GM21390 (cell line): ENCODE measurements around the gene MTERF1.
"Not testable (repeated sequence)": the region's sequence is repeated elsewhere in the genome, so short reads cannot be mapped to it uniquely, and the experiment has no call there.

Experiments
- ATAC-seq: cut with Tn5 transposase; IDR thresholded peaks from one replicate; pipeline ENCODE4 v1.9.1; 2021; ENCODE audit not compliant: unreplicated experiment

The MTERF1 gene

GRCh38 chr7:91887336-91888213 lies 7.1 kb upstream of the MTERF1 start:
- not testable (repeated sequence) for ATAC-seq

DNA sequence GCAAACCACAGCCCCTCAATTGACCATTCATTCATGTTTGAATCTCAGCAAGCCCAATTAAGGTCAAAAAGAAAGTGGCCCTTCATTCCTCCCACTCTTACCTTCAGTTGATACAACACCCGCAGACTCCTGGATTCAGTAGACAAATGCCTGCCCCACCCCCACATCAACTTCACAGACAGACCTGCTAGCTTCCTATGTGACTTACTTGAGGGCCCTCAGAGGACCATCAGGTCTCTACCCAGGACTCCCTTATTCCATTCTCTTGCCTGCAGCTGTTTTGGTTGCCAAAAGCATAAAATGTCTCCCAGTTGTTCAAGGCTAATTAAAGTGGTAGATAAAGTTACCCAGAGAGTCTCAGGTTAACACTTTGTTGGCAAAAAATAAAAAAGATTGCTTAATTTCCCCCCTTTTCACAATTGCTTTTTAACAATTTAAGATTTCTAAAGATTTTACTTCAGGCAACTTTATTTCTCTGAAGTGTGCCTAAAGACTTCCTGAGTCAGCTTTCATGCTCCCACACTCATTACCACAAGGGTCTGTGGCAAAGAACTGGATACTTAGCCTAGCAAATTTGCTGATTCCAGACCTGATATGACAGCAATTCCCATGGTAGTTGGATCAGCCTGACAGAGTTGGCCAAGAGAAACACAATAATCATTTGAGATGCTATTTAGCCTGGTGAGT lies 3.3 kb upstream of the MTERF1 start:
- ATAC-seq = no peak

- peak; percentile 1 for ATAC-seq
Observed at GRCh38 chr7:91880016-91880412, 488 bp downstream of the MTERF1 start.

DNA sequence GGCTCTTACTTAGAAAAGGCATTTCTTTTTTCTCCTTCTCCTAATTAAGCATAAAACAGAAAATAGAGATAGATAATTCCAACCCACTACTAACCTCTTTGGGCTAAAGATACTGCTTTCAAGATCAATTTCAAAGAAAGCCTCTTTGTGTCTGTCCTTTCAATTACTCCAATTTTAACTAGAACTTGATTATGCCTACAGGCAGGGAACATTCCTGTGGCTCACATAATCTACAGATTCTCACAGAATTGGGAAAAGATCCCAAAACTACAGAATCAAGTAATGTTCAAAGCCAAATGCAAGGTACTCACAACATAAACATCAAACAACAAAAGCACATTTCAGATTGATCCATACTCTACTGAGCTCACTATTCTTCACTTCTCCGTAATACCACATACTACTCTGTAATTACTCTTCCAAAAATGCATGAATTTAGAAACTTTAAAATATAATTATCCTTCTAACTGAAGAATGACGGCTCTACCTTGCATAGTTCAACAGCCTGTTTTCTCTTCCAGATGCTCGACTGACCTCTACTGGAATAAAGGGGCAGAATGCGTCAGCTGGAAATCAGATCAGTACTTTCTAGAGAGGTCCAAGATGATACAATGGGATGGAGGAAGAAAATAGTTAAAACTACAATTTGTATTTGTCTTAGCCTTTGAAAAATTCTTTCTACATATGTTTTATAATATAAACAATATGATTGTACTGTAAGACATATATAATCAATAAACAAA lies 3.9 kb downstream of the MTERF1 start:
- no peak for ATAC-seq

GRCh38 chr7:91875851-91876250 lies 4.7 kb downstream of the MTERF1 start:
- no peak for ATAC-seq

GRCh38 chr7:91872928-91873327 lies 7.6 kb downstream of the MTERF1 start:
- ATAC-seq = no peak

- no peak for ATAC-seq
Observed at GRCh38 chr7:91872069-91872468, 8.4 kb downstream of the MTERF1 start.

GRCh38 chr7:91869661-91870060 lies 10.8 kb downstream of the MTERF1 start:
- ATAC-seq = no peak

- no peak for ATAC-seq
Observed at GRCh38 chr7:91866599-91867148, 13.8 kb downstream of the MTERF1 start.

GRCh38 chr7:91865511-91865910 lies 15.0 kb downstream of the MTERF1 start:
- ATAC-seq = no peak

DNA sequence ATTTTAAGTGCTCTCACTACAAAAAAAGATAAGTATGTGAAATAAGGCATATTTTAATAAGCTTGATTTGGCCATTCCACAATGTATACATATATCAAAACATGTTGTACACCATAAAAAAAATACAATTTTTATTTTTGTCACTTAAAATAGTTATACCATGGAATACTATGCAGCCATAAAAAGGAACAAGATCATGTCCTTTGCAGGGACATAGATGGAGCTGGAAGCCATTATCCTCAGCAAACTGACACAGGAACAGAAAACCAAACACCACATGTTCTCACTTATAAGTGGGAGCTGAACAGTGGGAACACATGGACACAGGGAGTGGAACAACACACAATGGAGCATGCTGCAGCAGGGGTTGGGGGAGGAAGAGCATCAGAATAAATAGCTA lies 15.9 kb downstream of the MTERF1 start:
- ATAC-seq = not testable (repeated sequence)

DNA sequence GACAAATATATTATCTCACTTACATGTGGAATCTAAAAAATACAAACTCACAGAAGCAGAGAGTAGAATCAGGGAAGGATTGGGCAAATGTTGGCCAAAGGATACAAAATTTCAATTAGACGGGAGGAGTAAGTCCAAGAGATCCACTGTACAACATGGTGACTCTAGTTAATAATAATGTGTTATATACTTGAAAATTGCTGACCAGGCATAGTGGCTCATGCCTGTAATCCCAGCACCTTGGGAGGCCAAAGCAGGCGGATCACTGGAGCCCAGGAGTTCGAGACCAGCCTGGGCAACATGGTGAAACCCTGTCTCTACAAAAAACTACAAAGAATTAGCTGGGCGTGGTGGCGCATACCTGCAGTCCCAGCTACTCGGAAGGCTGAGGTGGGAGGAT lies 16.4 kb downstream of the MTERF1 start:
- ATAC-seq = no peak

DNA sequence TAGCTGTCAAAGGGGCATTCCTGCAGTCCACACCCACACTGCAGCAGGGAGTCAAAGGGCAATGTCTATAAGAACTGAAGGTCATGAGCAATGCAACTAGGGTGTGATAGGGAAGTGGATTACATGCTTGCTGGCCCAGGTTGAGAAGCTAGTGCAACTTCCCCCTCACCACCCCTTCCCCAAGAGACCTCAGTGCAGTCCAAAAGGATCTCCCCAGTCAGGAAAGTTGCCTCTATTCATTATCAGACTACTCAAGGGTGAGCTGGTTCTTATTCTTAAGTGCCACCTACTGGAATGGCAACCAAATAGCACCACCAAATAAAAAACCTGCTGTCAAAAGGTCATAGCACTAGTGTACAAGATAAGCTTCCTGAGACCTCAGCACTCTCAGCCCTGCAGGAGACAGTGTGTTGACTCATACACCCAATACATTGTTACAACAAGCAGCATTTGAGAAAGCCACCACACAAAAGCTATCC lies 28.2 kb downstream of the MTERF1 start:
- ATAC-seq = peak; percentile 80

- no peak for ATAC-seq
Observed at GRCh38 chr7:91850455-91850854, 30.0 kb downstream of the MTERF1 start.

DNA sequence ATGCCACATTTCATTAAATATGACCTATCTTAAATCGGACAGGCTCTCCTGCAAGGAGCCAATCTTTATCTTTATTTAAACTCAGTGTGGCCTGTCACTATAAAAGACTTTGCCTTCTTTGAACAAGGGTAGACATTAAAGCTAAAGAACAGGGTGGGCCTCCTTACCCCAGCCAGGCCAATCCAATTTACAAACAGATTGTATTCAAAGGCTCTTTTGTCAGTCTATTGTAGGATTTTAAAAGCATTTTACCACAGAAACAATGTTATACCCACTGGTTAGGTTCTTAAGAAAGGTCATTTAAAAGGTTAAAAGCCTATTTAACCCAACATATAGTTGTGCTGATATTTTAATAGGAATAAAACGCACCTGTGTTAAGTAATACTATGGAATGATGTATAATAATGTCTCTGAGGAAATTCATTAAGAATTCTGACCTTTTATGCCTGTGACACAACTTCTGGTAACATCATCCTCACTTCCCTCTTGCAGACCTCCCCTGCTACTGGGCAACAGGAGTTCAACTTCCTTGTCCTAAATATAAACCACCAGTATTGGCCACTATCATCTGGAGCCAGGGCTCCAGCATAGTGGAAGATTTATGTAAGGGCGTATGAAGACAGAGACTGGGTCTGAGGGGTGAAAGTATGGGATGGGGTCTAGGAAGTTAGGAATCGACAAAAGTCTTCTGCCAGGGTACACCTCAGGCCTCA lies 32.5 kb downstream of the MTERF1 start:
- ATAC-seq = no peak

GRCh38 chr7:91847231-91847630 lies 33.3 kb downstream of the MTERF1 start:
- no peak for ATAC-seq

GRCh38 chr7:91846436-91846835 lies 34.1 kb downstream of the MTERF1 start:
- ATAC-seq = no peak

GRCh38 chr7:91843831-91844230 lies 36.7 kb downstream of the MTERF1 start:
- peak; percentile 89 for ATAC-seq

DNA sequence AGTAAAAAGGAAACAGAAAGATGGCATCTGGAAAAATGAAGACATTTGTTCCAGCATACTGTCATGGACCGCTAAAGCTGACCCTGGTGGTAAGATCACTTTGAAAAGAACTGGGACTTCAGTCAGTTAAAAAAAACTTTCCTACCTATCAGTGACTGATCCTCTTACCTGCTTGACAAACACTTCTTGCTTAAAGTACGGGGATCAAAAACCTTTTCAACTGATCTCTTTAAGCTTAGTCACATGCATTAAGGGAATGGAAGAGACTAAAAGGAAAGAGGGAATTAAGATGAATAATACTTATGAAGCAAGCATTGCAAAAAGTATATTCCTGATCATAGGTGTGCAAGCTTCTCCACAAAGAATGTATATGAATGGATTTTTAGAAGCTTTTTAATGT lies 42.1 kb downstream of the MTERF1 start:
- ATAC-seq = no peak

GRCh38 chr7:91837397-91838070 lies 43.0 kb downstream of the MTERF1 start:
- ATAC-seq = no peak
